RWPE2 (cell line): ENCODE data around the gene GTF2H4.

Experiments
- ATAC-seq: fragments of 200-7000 bp; cut with Tn5 transposase; 3 replicates; pipeline ENCODE4 v1.9.1; 2021; ENCODE audit warnings: low read depth
- DNase-seq: peaks from one replicate; pipeline ENCODE4 v3.0.0-alpha.2; 2020; ENCODE audit warnings: low spot score
- H3K27ac ChIP-seq: fragments of 450-650 bp; 2 replicates; pipeline ENCODE4 v1.5.1; 2017; ENCODE audit warnings: mild to moderate bottlenecking; ENCODE audit not compliant: poor library complexity, severe bottlenecking
- H3K27me3 ChIP-seq: fragments of 250-450 bp; sonication (Bioruptor Pico); 2 replicates; pipeline ENCODE4 v1.5.1; 2021; ENCODE audit warnings: mild to moderate bottlenecking, moderate library complexity; ENCODE audit not compliant: insufficient read depth, poor library complexity, severe bottlenecking
- H3K36me3 ChIP-seq: fragments of 250-450 bp; sonication (Bioruptor Pico); 2 replicates; pipeline ENCODE4 v1.5.1; 2020; ENCODE audit warnings: low read depth, mild to moderate bottlenecking, moderate library complexity
- H3K4me1 ChIP-seq: fragments of 250-450 bp; sonication (Bioruptor Pico); 2 replicates; pipeline ENCODE4 v1.5.1; 2021; ENCODE audit warnings: mild to moderate bottlenecking, moderate library complexity; ENCODE audit not compliant: insufficient read depth, poor library complexity, severe bottlenecking
- H3K4me3 ChIP-seq: fragments of 250-450 bp; sonication (Bioruptor Pico); 2 replicates; pipeline ENCODE4 v1.5.1; 2021; ENCODE audit warnings: mild to moderate bottlenecking, moderate library complexity; ENCODE audit not compliant: severe bottlenecking
- H3K9me3 ChIP-seq: fragments of 250-450 bp; sonication (Bioruptor Pico); 2 replicates; pipeline ENCODE4 v1.5.1; 2021; ENCODE audit warnings: mild to moderate bottlenecking, moderate library complexity; ENCODE audit not compliant: severe bottlenecking
- TF ChIP-seq, protein P1 (sequence below): fragments of 450-650 bp; IDR thresholded peaks from one replicate; pipeline ENCODE4 v1.5.1; 2017; ENCODE audit warnings: mild to moderate bottlenecking, moderate library complexity; ENCODE audit not compliant: poor library complexity, severe bottlenecking

The GTF2H4 gene

DNA sequence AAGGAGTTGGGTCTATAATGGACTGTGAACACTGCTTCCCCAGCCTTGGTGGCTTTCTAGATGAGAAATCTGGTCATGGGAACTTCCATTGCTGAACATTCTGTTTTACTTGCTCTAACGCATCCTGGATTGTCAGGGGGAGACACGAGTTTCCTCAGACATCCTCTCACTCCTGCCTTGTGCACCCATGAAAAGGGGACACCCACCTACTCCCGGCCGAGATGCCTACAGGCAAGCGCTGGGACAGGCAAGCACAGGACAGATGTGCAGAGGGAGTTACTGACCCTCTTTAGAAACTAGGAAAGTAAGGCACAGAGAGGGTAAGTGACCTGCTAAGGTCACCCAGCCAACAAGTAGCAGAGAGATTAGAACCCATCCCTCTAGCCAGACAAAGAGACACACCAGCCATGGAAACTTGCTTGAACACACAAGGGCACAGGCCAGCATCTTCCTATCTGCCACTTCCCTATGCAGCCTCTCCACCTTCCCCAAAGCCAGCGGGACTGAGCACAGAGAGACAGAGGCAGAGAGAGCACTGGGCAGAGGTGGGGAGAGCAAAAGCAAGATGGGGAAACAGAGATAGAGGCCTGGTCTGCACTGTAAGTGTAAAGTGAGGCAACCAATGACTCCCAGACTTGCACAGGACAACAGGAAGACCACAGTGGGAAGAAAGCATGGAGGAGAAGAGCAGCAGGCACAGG is 24.8 kb downstream of the GTF2H4 start:
- H3K4me1 ChIP-seq = peaks cover 10% of the 10 kb centered on the region
- H3K36me3 ChIP-seq = peaks cover 6% of the 10 kb centered on the region; the same call in 1 of the 2 replicates
- no peak overlapping the region for H3K27ac ChIP-seq
- H3K4me3 ChIP-seq = no peak overlapping the region
- TF ChIP-seq, protein P1, sequence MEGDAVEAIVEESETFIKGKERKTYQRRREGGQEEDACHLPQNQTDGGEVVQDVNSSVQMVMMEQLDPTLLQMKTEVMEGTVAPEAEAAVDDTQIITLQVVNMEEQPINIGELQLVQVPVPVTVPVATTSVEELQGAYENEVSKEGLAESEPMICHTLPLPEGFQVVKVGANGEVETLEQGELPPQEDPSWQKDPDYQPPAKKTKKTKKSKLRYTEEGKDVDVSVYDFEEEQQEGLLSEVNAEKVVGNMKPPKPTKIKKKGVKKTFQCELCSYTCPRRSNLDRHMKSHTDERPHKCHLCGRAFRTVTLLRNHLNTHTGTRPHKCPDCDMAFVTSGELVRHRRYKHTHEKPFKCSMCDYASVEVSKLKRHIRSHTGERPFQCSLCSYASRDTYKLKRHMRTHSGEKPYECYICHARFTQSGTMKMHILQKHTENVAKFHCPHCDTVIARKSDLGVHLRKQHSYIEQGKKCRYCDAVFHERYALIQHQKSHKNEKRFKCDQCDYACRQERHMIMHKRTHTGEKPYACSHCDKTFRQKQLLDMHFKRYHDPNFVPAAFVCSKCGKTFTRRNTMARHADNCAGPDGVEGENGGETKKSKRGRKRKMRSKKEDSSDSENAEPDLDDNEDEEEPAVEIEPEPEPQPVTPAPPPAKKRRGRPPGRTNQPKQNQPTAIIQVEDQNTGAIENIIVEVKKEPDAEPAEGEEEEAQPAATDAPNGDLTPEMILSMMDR = no peak
- peaks cover 6% of the 10 kb centered on the region for H3K9me3 ChIP-seq
- H3K27me3 ChIP-seq = no peaks in the 10 kb centered on the region
- DNase-seq (no peak), ATAC-seq (no peak)

DNA sequence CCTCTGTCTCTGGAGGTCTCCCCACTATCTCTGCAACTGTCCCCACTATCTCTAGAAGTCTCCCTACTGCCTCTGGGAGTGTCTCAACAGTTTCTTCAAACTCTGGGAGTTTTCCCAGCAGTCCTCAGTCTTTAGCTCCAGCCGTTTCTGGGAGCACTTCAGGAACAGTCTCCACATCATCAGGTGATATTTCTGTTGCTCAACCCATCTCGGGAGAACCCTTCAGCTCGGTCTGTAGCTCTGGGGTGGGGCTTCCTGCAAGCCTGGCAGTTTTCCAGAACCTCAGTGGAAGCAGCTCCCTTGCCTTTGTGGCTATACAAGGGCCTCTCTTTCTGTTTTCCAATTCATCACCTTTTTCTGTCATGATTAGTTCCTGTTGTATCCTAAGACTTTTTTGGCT is 27.0 kb downstream of the GTF2H4 start:
- Histone ChIP-seq H3K27me3 (no peaks in the 10 kb centered on the region), H3K36me3 (no peaks in the 10 kb centered on the region), H3K4me1 (peaks cover 16% of the 10 kb centered on the region), H3K9me3 (no peaks in the 10 kb centered on the region), H3K27ac (peak overlapping the region; percentile 24), H3K4me3 (no peak overlapping the region)
- ATAC-seq (0 out of 3 replicates have a peak, but pooled peaks have one; percentile 24), DNase-seq (no peak)
- TF ChIP-seq, protein P1 = no peak

DNA sequence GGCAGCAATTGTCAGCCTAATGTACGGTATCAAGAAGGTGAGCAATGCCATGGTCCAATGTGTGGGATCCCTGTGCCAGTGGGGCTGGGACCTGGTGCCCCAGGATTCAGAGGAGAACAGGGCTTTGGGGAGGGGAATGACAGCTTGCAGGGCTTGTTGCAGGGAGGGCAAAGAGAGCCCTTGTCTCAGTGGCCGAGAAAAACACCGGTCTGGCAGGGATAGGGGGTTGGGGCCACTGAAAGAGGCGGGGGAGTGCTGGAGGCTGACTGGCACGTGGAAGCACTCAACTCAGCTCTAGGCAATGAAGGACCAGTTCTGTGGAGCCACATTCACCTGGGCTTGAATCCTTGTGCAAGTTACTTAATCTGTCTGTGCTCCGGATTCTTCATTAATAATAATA is 29.3 kb downstream of the GTF2H4 start:
- no peaks in the 10 kb centered on the region for H3K9me3 ChIP-seq
- H3K4me1 ChIP-seq = peaks cover 12% of the 10 kb centered on the region
- no peak for ATAC-seq
- H3K4me3 ChIP-seq = no peak overlapping the region
- H3K27me3 ChIP-seq = no peaks in the 10 kb centered on the region
- TF ChIP-seq, protein P1 = no peak
- no peak overlapping the region for H3K27ac ChIP-seq
- DNase-seq = no peak
- H3K36me3 ChIP-seq = no peaks in the 10 kb centered on the region

DNA sequence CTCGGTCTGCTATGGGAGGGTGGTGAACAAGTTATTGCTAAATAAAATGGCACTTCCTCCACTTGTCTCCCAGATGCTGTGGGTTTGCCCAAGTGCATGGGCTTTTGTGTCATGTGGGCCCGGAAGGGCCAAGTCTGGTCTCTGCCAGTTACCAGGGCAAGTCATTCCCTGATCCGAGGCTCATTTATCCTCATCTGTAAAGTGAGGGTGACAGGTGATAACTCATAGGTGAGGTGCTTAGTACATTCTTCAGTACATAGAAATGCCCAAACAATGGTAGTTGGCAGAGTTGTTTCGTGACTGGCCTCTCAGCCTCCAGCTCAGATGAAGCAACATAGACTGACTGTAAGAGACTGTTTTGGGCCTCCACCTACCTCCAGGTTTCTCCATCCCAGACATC is 30.7 kb downstream of the GTF2H4 start:
- DNase-seq (no peak), ATAC-seq (peak; percentile 32)
- Histone ChIP-seq H3K4me1 (peaks cover 14% of the 10 kb centered on the region), H3K36me3 (no peaks in the 10 kb centered on the region), H3K27me3 (no peaks in the 10 kb centered on the region), H3K4me3 (no peak overlapping the region), H3K27ac (no peak overlapping the region), H3K9me3 (no peaks in the 10 kb centered on the region)
- TF ChIP-seq, protein P1 = no peak

DNA sequence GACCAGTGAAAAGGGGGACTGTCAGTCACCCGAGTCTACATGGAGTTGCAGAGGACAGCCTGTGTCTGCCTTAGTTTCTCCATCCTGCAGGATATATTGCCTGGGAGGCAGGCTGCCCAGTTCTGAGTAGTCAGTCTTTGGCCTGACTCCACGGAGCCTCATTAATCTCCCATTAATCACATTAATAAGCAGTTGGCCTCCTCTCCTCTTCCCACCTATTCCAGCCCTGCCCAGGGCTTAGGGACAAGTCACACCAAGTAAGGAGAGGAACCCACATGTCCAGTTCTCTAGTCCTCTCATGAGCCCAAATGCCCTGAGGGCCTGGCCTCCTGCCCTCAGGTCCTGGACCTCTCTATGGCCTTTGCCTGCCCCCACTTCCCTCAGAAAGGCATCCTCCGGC is 31.5 kb downstream of the GTF2H4 start:
- TF ChIP-seq, protein P1 = no peak
- H3K27me3 ChIP-seq = no peaks in the 10 kb centered on the region
- no peaks in the 10 kb centered on the region for H3K36me3 ChIP-seq
- no peak for ATAC-seq
- no peak overlapping the region for H3K4me3 ChIP-seq
- peaks cover 14% of the 10 kb centered on the region for H3K4me1 ChIP-seq
- no peak overlapping the region for H3K27ac ChIP-seq
- H3K9me3 ChIP-seq = no peaks in the 10 kb centered on the region
- no peak for DNase-seq
